IPS-11a (cell line): Measurements from ENCODE around the gene DICER1.
A peak's percentile ranks its signal among the peaks of the same experiment; 100 is the strongest.
"Not testable (repeated sequence)": the region's sequence is repeated elsewhere in the genome, so short reads cannot be mapped to it uniquely, and the experiment has no call there.

Source experiments
- H3K4me3 ChIP-seq: one replicate; pipeline ENCODE4 v1.5.1; 2013; ENCODE audit warnings: low read depth, low read length, control low read depth

DICER1 gene, protein sequence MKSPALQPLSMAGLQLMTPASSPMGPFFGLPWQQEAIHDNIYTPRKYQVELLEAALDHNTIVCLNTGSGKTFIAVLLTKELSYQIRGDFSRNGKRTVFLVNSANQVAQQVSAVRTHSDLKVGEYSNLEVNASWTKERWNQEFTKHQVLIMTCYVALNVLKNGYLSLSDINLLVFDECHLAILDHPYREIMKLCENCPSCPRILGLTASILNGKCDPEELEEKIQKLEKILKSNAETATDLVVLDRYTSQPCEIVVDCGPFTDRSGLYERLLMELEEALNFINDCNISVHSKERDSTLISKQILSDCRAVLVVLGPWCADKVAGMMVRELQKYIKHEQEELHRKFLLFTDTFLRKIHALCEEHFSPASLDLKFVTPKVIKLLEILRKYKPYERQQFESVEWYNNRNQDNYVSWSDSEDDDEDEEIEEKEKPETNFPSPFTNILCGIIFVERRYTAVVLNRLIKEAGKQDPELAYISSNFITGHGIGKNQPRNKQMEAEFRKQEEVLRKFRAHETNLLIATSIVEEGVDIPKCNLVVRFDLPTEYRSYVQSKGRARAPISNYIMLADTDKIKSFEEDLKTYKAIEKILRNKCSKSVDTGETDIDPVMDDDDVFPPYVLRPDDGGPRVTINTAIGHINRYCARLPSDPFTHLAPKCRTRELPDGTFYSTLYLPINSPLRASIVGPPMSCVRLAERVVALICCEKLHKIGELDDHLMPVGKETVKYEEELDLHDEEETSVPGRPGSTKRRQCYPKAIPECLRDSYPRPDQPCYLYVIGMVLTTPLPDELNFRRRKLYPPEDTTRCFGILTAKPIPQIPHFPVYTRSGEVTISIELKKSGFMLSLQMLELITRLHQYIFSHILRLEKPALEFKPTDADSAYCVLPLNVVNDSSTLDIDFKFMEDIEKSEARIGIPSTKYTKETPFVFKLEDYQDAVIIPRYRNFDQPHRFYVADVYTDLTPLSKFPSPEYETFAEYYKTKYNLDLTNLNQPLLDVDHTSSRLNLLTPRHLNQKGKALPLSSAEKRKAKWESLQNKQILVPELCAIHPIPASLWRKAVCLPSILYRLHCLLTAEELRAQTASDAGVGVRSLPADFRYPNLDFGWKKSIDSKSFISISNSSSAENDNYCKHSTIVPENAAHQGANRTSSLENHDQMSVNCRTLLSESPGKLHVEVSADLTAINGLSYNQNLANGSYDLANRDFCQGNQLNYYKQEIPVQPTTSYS (N-terminal part only)

DNA sequence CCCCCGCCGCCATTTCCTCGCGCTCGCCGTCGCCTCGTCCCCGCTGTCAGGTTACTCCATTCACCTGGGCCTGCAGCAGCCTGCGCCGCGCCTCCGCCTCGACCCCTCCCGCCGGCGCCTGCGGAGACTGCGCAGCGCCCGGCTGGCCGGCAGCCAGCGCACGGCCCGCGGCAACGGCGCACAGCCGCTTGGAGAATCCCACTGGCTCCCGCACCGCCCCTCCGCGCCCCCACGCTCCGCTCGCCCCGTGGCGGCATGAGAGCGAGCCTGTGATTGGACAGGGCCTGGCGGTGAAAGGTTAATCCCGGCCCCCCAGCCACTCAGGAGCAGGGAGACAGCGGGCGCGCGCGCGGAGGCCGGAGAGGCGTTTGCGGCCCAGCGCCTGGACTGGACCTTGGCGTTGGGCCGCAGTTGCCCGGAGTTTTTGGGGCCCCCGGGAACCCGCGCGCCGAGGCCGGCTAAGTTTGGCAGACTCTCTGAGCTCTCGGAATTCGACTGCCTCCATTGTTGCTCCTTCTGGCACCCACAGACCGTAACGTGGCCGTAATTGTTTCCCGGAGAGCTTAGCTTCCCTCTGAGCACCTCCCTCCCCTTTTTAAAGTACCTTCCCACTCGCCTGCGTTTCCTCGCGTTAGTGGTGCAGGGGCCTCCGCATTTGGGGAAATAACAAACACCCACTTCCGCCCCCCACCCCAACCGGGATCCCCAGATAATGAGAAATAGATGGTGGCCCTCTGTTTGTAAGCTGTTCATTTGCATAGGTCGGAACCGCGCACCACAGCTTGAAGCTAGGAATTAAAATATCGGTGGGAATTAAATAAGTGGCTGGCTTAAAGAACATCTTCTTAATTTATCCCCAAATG lies at the start of gene DICER1:
DICER1 (minus strand) TSS at position 203 of the 863 bp plus-strand sequence. CDS start 24,071 bp downstream, outside the sequence.
- peak within 1 kb of the TSS; percentile 74 for H3K4me3 ChIP-seq

DNA sequence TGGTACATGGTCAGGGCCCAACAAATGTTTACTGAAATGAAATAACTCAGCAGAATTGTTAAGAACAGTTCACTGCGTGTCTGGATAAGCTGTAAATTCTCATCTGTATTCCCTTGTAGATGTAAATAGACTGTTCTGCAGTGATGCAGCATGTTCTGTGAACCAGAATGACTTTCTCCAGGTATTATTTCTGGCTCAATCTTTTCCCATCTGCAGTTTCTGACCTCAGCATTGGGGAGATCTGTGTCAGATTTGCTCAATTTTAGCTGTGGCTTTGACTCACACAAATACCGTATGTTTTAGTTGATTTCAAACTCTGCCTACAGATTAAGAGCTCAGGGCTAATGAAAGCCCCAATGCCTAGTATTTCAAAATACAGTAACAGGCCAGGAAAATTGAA lies 49.2 kb upstream of the DICER1 start:
- H3K4me3 ChIP-seq, result no peak overlapping the region

DNA sequence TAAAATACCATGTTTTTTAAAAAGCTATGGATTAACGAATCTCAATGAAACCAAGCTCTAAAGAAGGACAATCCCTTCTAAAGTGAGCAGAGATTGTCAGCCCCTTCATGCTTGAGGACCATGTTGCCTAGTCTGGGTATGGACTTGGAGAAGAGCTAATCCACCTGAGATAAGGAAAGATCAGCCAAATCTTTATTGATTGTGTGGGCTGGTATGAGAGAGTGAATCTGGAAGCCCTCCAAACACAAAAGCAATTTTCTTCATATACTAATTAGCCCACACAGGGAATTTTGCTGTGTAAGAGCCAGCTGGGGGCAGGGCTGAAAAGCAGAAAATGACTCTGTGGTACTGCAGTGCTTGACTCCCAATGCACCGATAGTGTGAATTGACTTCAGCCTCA lies 47.4 kb upstream of the DICER1 start:
- H3K4me3 ChIP-seq, result no peak overlapping the region

DNA sequence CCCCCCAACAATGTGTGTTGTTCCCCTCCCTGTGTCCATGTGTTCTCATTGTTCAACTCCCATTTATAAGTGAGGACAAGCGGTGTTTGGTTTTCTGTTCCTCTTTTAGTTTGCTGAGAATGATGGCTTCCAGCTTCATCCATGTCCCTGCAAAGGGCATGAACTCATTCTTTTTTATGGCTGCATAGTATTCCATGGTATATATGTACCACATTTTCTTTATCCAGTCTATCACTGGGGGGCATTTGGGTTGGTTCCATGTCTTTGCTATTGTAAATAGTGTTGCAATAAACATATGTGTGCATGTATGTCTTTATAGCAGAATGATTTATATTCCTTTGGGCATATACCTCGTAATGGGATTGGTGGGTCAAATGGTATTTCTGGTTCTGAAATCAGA lies 44.4 kb upstream of the DICER1 start:
- H3K4me3 ChIP-seq, result not testable (repeated sequence)

DNA sequence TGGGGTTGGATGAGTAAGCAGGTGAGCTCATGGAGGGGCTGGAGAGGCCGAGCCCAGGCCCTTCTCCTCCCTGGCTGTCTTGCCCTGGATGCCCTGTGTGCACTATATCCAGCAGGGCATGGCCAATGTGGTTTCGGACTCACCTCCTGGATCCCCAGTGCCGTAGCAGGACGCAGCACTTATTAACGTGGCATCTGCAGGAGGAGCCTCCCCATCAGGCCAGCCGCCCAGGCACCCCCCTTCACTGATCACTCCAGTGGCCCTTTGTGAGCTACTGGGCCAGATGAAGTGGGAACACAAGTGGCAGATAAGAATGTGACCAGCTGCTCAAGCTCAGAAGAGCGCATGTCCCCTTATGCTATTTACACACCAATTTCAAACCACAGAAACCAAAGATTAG lies 43.1 kb upstream of the DICER1 start:
- no peak overlapping the region for H3K4me3 ChIP-seq

DNA sequence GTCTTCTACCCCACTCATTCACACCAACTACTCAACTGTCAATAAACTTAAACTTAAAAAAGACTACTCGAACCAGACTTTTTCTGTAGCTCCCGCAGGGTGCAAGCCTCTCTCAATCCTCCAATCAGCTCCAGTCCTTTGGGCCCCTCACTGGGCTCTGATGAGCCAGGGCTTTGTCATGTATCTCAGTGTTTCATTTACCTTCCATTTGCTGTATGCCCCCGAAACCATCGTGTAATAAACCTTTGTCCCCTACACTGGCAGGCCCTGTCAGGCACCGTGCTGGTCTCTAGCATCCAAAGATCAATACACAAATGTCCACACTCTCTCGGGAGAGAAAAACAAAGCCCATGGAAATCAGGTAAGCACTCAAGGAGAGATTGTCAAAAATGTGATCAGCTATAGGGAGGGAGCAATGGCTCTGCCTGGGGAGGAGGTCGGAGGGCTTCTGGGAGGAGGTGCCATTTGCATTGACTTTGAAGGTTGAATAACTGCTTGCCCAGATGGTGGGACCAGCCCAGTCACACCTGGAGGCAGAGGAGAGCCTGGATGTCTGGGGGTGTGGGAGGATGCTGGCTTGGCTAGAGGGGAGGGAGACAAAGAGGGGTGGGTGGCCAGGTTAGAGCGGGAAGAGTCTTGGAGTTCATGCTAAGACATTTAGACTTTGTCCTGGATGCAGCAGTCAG lies 42.1 kb upstream of the DICER1 start:
- H3K4me3 ChIP-seq, result no peak overlapping the region

DNA sequence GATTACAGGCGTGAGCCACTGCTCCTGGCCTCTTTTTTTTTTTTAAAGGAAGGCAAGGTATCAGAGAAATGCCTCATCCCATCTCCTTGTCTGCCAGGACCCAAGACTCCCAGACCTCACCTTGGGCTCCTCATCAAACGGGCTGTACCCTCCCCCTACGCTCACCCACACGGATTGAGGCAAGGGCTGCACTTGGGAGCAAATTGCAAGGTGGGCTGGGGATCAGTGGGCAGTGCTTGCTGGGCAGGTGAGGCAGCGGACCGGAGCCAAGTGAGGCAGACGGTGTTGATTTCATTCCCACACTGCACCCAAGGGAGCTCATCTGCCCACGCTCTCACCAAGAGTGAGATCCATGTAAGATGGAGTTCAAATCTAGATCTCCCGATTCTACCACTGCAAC lies 41.0 kb upstream of the DICER1 start:
- H3K4me3 ChIP-seq, result no peak overlapping the region

DNA sequence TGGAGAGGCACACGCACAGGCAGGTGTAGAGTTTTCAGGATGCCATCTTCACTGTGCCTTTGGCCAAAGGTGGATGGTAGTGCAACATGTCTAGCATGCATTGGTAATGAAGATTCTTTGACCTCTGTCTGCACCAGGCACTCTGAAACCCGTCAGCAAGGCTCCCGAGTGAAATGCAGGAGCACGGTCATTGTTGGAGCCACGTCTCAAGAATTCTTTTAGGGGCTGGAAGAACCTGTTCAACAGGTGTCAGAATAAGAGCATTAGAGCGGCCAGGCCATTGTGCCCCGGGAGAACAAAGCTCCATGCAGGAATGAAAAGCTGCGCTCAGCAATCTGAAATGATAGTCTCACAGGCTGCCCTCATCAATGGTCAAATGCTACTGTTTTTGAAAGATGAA lies 40.2 kb upstream of the DICER1 start:
- no peak overlapping the region for H3K4me3 ChIP-seq

DNA sequence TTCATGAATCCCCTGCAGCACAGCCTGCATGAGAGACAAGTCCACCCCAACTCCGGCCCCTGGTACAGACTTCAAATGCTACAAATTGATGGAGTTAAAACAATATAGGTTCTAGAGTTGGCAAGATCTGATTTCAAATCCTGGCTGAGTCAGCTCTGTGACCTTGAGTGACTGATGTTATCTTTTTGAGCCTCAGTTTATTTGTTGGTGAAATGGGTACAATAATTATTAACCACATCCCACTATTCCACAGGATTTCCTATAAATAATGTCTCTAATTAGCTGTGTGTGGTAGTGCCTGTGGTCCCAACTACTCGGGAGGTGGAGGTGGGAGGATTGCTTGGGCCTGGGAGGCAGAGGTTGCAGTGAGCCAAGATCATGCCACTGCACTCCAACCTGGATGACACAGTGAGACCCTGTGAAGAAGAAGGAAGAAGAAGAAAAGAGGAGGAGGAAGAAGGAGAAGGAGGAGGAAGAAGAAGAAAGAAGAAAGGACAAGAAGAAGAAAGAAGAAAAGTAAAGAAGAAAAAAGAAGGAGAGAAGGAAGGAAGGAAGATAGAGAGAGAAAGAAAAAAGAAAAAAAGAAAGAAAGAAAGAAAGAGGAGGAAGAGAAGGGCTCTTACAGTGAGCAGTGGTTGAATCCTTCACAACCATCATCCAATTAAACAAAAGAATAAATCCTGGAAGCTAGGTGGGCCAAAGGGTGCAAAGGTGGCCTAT lies 39.7 kb upstream of the DICER1 start:
- no peak overlapping the region for H3K4me3 ChIP-seq

DNA sequence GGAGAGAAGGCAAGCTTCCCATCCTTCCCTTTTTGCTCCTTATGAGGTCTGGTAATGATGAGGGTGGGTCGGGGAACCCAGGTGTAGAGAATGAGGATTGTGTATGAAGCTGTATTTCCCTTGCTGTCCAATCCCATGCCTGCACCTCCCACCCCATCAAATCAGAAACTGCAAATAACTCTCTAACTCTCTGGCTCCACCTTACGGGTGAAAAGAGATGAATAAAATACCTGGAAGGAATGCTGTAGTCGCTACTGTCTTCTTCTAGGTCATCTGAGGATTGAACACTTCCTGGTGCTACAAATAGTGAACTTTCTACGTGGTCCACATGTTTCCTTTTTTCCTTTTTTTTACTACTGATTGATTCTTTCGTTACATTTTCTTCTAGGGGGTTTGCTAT lies 38.9 kb upstream of the DICER1 start:
- no peak overlapping the region for H3K4me3 ChIP-seq

DNA sequence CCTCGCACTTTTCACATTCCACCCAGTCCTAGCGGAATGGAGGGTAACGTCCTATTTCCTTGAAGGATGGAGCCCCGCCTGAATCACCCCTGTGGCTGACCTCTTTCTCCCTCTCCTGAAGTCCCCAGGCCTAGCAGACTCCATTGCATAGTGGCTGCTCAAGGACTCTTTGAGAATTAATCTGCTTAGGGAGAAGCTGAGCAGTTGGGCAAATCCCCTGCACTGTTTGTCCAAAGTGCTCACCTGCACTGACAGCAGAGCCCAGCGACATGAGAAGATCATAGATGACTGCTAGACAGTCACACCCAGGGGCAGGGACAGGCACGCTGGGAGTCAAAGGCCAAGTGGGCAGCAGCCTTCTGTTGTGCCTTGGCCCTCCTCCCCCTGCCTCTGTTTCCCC lies 37.7 kb upstream of the DICER1 start:
- H3K4me3 ChIP-seq, result no peak overlapping the region

DNA sequence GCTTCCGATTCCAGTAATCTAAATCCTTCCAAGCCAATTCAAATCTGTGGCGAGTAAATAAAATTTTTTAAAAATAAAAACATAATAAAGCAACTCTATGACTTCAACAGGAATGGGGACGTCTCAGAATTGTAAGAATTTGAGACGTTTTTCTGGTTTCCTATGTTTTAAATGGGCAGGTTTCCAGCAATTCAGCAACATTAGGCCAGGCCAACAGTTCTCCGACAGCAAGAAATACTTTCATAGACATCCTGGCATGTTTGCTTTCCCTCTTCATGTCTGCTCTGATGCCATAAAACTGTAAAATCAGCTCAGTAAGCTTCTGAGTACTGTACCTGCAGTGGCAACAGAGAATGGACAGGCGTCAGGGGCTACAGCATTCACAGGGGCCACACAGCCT lies 35.8 kb upstream of the DICER1 start:
- H3K4me3 ChIP-seq, result no peak overlapping the region

DNA sequence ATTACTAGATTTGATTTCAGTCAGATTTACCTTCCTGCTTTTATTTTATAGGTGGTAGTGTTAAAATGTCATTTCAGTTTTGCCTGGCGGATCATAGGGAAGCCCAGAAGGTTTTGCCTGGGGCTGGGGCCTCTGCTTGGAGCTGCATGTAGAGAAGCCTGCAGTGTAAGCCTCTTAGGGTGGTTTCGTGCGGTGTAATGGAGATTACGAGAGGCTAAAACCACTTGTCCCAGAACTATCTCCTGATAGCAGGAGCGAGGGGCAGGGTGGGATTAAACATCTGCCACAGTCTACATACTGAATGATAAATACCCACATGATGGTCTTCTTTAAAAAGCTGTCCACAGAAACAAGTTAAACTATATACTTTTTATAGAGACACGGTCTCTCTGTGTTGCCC lies 35.0 kb upstream of the DICER1 start:
- H3K4me3 ChIP-seq, result no peak overlapping the region

DNA sequence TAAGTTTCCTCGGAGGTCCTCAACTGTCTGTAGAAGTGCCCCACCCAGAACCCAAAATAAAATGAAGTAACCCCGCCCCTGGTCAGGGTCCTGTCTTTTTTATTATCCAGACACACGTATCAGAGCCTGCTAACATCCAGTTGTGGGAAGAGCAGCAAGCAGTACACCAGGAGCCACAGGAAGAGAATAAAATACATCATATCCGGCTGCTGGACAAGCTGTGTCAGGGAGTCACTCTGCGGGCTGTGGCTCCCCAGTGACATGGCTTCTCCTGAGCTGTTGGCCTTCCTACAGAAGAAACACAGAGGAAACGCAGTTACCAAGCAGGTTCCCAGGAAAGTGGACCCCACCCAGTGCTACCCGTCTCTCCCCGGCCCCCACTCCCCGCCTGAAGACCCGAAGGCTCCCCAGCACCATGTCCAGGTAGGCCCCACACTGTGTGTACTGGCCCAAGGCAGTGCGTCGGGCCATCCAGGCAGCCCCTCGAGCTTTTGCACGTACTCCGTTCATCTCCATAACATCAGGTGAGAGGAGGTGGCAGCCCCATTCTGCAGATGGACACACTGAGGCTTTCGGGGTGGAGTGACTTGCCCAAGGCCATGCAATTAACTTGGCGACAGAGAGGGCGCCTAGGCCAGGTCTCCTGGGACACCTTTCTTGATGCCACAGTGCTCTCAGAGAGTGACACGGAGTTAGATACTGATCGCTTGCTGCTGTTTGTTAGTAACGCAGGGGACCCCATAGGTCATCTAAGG lies 34.3 kb upstream of the DICER1 start:
- no peak overlapping the region for H3K4me3 ChIP-seq

DNA sequence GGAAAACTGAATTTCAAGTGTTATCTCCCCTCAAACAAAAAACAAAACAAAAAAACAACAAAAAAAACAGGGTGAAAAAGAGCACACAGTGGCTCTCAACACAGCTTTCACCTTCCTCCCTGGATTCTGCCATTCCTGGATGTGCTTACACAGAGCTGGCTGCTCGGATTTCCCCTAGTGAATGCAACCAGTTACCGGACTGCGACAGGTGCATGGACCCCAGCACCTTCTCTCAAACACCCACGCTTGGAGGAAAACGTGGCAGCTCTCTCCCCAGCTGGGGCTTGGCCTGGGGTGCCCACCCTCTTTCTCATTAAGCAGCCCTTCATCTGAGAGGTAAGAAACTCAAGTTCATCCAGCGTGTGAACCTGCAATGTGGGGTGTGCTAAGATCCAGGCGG lies 33.5 kb upstream of the DICER1 start:
- H3K4me3 ChIP-seq, result no peak overlapping the region

DNA sequence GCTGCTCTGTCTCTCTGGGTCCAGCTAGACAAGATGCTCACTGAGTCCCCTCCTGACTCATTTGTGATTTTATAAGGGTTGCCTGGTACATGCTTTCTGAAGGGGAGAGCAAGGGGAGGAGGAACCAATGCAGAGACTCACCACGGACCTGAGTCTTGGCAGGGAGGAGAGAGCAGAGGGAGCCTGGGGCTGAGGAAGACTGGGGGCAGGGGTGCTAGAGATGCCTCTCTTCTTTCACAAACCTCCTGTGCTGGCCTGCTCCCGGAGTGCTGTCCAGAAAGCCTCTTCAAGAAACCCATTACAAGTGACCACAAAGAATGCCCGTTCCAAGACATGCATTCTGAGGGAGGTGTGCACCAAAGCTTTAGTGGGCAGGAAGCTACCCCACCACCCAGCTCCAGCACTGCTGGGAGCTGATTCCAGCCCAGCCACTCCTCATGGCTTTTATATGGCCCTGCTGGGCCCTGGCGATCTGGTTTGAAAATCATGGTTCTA lies 33.1 kb upstream of the DICER1 start:
- H3K4me3 ChIP-seq, result no peak overlapping the region

DNA sequence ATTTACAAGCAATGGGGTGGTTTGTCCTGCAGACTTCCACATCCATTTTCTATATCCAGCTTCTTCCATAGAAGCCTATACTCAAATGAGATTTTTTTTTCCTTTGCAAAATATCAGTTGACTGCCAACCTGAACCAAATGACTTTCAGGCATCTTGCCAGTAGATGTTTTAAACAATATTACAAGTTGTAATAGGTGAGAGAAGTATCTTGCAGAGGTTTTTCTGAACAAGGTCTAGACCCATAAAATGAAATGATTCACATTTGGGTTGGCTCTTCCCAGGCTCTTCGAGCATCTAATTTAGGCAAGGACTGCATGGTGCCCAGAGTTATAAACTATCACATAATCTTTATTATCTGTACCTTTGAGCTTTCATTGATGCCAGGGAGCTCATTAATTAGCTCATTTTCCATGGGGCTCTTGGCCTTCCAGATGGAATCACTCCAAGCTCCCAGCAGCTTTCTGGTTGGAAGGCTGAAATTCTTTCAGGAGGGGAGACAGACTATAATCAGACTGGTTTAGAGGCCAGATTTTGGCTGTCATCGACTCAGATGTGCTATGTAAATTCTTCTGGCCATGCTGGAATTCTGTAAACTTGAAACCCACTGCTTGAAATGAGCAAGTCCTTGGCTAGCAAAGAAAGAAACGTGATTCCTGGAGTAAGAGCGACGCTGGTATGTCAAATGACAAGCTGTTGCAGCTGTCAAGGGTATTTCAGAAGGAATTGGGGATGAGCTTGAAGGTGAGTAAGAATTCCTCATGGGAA lies 32.2 kb upstream of the DICER1 start:
- H3K4me3 ChIP-seq, result no peak overlapping the region

DNA sequence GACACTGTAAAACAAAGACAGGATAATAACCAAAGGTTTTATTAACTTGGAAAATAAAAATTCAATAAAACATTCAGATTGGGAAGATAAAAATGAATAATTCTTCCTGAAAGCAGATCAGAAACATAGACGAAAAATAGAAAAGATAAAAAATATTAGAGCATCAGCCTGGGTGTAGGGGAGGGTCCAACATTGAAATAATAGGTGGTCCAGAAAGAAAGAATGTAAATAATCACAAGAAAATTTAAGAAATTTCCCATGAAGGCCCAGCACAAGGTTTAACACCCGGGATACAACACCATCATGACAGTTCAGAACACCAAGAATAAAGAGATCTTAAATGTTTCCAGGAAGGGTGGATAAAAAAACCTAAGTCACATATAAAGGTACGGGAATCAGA lies 31.1 kb upstream of the DICER1 start:
- no peak overlapping the region for H3K4me3 ChIP-seq
